A549 (cell line): ENCODE data around the gene SLC13A5. TPM values are rescaled to one million over a fixed set of nuclear protein-coding genes. Genes with fewer than 3 reads are reported as not detected.

Experiments
- ATAC-seq, 2 experiments: fragments of 200-7000 bp in 1 of 2; fragments of >200 bp in 1 of 2; cut with Nextera tagmentation in 1 of 2; cut with Tn5 transposase in 1 of 2; 3 replicates each; pipeline versions ENCODE4 v1.8.0 to v1.9.1; 2018 to 2020; ENCODE audit warnings: mild to moderate bottlenecking in 1 of 2, moderate library complexity in 1 of 2
- CTCF ChIA-PET: fragments of 300-600 bp; sonication (Branson Sonifier 250); formaldehyde crosslinking; extraction: SDS; loops from one replicate; lab custom pipeline; 2021; ENCODE audit warnings: antibody characterized with exemption, inconsistent platforms; lab: Yijun Ruan, JAX
- POLR2A ChIA-PET: fragments of 350-600 bp; formaldehyde crosslinking; extraction: SDS; loops from one replicate; lab custom pipeline; 2021; ENCODE audit warnings: antibody characterized with exemption, inconsistent platforms; lab: Yijun Ruan, JAX
- DNase-seq, 2 experiments: peaks; one replicate each; pipeline versions ENCODE4 v3.0.0 to v3.0.0-alpha.2; 2011 to 2016; ENCODE audit warnings: low read depth in 1 of 2, low spot score in 1 of 2
- FAIRE-seq: peaks from 2 replicates; lab custom pipeline; 2011; peaks lifted over from hg19 to GRCh38; lab: Jason Lieb, UNC
- H3K27ac ChIP-seq, 2 experiments: fragments of >200 bp; sonication (Bioruptor Twin); formaldehyde crosslinking; 3 replicates each; pipeline ENCODE4 v1.5.1; 2016 to 2017
- H3K4me1 ChIP-seq: fragments of >200 bp; sonication (Bioruptor Twin); formaldehyde crosslinking; 3 replicates; pipeline ENCODE4 v1.6.1; 2016
- H3K4me2 ChIP-seq: fragments of >200 bp; sonication (Bioruptor Twin); formaldehyde crosslinking; 3 replicates; pipeline ENCODE4 v1.6.1; 2016
- H3K4me3 ChIP-seq: fragments of >200 bp; sonication (Bioruptor Twin); formaldehyde crosslinking; 3 replicates; pipeline ENCODE4 v1.5.1; 2016
- H3K9me3 ChIP-seq: fragments of >200 bp; sonication (Bioruptor Twin); formaldehyde crosslinking; 3 replicates; pipeline ENCODE4 v1.6.1; 2016
- CHD2 ChIP-seq: fragments of 150-350 bp; IDR thresholded peaks from 2 replicates; pipeline ENCODE4 v1.6.1; 2014; ENCODE audit warnings: low read length; ENCODE audit not compliant: partially characterized antibody
- CHD4 ChIP-seq: fragments of 200-600 bp; sonication (generic); IDR thresholded peaks from 2 replicates; pipeline ENCODE4 v1.6.1; 2016; ENCODE audit warnings: antibody characterized with exemption, mild to moderate bottlenecking, borderline replicate concordance
- EHF ChIP-seq: fragments of 250-450 bp; sonication (Bioruptor Pico); IDR thresholded peaks from 2 replicates; pipeline ENCODE4 v1.5.0; 2020; ENCODE audit warnings: mild to moderate bottlenecking
- ELK1 ChIP-seq: fragments of 150-350 bp; IDR thresholded peaks from 2 replicates; pipeline ENCODE4 v1.6.1; 2014; ENCODE audit warnings: low read depth, mild to moderate bottlenecking, low read length
- ESRRA ChIP-seq: fragments of 150-350 bp; IDR thresholded peaks from 2 replicates; pipeline ENCODE4 v1.6.1; 2014; ENCODE audit warnings: mild to moderate bottlenecking, low read length, borderline replicate concordance
- FOSL2 ChIP-seq, 2 experiments: fragments of 450-650 bp in 1 of 2; fragments of >200 bp in 1 of 2; sonication (Bioruptor Twin) in 1 of 2; formaldehyde crosslinking; IDR thresholded peaks; 2 replicates each; pipeline versions ENCODE4 v1.5.0 to v1.6.1; 2016 to 2020; ENCODE audit warnings: mild to moderate bottlenecking in 1 of 2, moderate library complexity in 1 of 2
- FOXS1 ChIP-seq: fragments of 250-450 bp; sonication (Bioruptor Pico); IDR thresholded peaks from 2 replicates; pipeline ENCODE4 v1.5.0; 2020; ENCODE audit warnings: mild to moderate bottlenecking, moderate library complexity
- HES2 ChIP-seq: fragments of >200 bp; sonication (Bioruptor Twin); formaldehyde crosslinking; IDR thresholded peaks from 2 replicates; pipeline ENCODE4 v1.6.1; 2016
- HEYL ChIP-seq: fragments of 250-450 bp; sonication (Bioruptor Pico); IDR thresholded peaks from 2 replicates; pipeline ENCODE4 v1.8.0; 2021; ENCODE audit warnings: mild to moderate bottlenecking, moderate library complexity
- HMGXB4 ChIP-seq: fragments of 250-450 bp; sonication (Bioruptor Pico); IDR thresholded peaks from 2 replicates; pipeline ENCODE4 v1.5.0; 2021; ENCODE audit warnings: mild to moderate bottlenecking, moderate library complexity, borderline replicate concordance
- JUNB ChIP-seq: fragments of >200 bp; sonication (Bioruptor Twin); formaldehyde crosslinking; IDR thresholded peaks from 2 replicates; pipeline ENCODE4 v1.6.1; 2016
- KDM1A ChIP-seq: fragments of 200-600 bp; sonication (generic); IDR thresholded peaks from 2 replicates; pipeline ENCODE4 v1.6.1; 2016; ENCODE audit warnings: low read depth, mild to moderate bottlenecking
- KDM5A ChIP-seq: fragments of 200-600 bp; sonication (generic); IDR thresholded peaks from 2 replicates; pipeline ENCODE4 v1.6.1; 2016; ENCODE audit warnings: antibody characterized with exemption, mild to moderate bottlenecking
- MAFK ChIP-seq: fragments of 450-650 bp; IDR thresholded peaks from 2 replicates; pipeline ENCODE4 v1.6.1; 2014; ENCODE audit not compliant: partially characterized antibody
- MYC ChIP-seq: IDR thresholded peaks from 2 replicates; pipeline ENCODE4 v1.6.1; 2012; ENCODE audit warnings: mild to moderate bottlenecking, inconsistent platforms, low read length, improper control_type of control experiment, borderline replicate concordance
- NFE2L2 ChIP-seq: fragments of 150-350 bp; conservative IDR thresholded peaks from 2 replicates; pipeline ENCODE4 v1.6.1; 2014; ENCODE audit warnings: low read length
- NPAS2 ChIP-seq: fragments of 250-450 bp; sonication (Bioruptor Pico); IDR thresholded peaks from 2 replicates; pipeline ENCODE4 v1.8.0; 2022; ENCODE audit warnings: mild to moderate bottlenecking, moderate library complexity, borderline replicate concordance
- PBX3 ChIP-seq: IDR thresholded peaks from 2 replicates; pipeline ENCODE4 v1.6.1; 2012
- POLR2AphosphoS2 ChIP-seq: conservative IDR thresholded peaks from 2 replicates; pipeline ENCODE4 v1.6.1; 2012; ENCODE audit warnings: low read length, improper control_type of control experiment, inconsistent platforms
- RAD21 ChIP-seq, 2 experiments: fragments of >200 bp in 1 of 2; sonication (Bioruptor Twin) in 1 of 2; formaldehyde crosslinking in 1 of 2; IDR thresholded peaks in 1 of 2; conservative IDR thresholded peaks in 1 of 2; 2 replicates in 1 of 2; 3 replicates in 1 of 2; pipeline ENCODE4 v1.6.1; 2012 to 2018; ENCODE audit warnings: inconsistent platforms in 1 of 2
- RNF2 ChIP-seq: fragments of 200-600 bp; sonication (generic); IDR thresholded peaks from 2 replicates; pipeline ENCODE4 v1.6.1; 2016; ENCODE audit warnings: low read depth, mild to moderate bottlenecking, antibody characterized with exemption, moderate library complexity, borderline replicate concordance
- TP53 ChIP-seq: fragments of 250-450 bp; sonication (Bioruptor Pico); IDR thresholded peaks from 2 replicates; pipeline ENCODE4 v1.5.0; 2021; ENCODE audit warnings: mild to moderate bottlenecking, moderate library complexity
- USF2 ChIP-seq: fragments of 450-650 bp; IDR thresholded peaks from 2 replicates; pipeline ENCODE4 v1.6.1; 2014; ENCODE audit warnings: antibody characterized with exemption
- ZC3H11A ChIP-seq: fragments of 450-650 bp; IDR thresholded peaks from 2 replicates; pipeline ENCODE4 v1.6.1; 2014; ENCODE audit warnings: antibody characterized with exemption, mild to moderate bottlenecking
- ZNF302 ChIP-seq: fragments of 250-450 bp; sonication (Bioruptor Pico); IDR thresholded peaks from 2 replicates; pipeline ENCODE4 v1.9.0; 2021; ENCODE audit warnings: inconsistent platforms, mild to moderate bottlenecking, moderate library complexity
- WGBS: methylation state at CpG from one replicate; pipeline ENCODE4 v1.1.6; 2017; ENCODE audit errors: missing lambda C conversion rate; 5-methylcytosine and 5-hydroxymethylcytosine counted together
- polyA plus RNA-seq, 4 experiments: library from polyadenylated mRNA; depleted of rRNA in 3 of 4; stranded (reverse); fragments of >200 nt; fragmentation: RNase III in 1 of 4; extraction: RNeasy Plus Mini Kit Qiagen cat#74134 plus additional on column Dnase treatment in 1 of 4; gene quantifications; 2 replicates in 3 of 4; 3 replicates in 1 of 4; pipeline ENCODE4 v1.2.3, GENCODE V29; 2011 to 2017

The SLC13A5 gene
- polyA plus RNA-seq, 2 of the 4 experiments (the other 2 are of a cell fraction): 0.15 to 0.26 TPM

- H3K4me1 ChIP-seq: peaks cover 6% of the 10 kb centered on the region; the same call in 1 of the 3 replicates
- ATAC-seq (no peak), FAIRE-seq (no peak), DNase-seq (no peak)
- ChIA-PET CTCF (interaction anchor here (0.7 to 1.5 kb wide), 4 partner anchors 13 to 158 kb away, joined by 3 to 4 read pairs (median 3); no protein-coding TSS in a partner anchor), POLR2A (no interaction called here)
- H3K27ac ChIP-seq: no peak overlapping the region
- H3K4me2 ChIP-seq: no peak overlapping the region
- TF ChIP-seq RNF2 (no peak), HEYL (CRISPR knock-in tag) (no peak), MAFK (no peak), KDM1A (no peak)
- H3K4me3 ChIP-seq: no peak overlapping the region
- 57% methylated on average over 13 of the region's 13 CpGs for WGBS
- H3K9me3 ChIP-seq: no peaks in the 10 kb centered on the region
These were observed 43.4 kb upstream of the SLC13A5 start for GRCh38 chr17:6756425-6757031.

DNA sequence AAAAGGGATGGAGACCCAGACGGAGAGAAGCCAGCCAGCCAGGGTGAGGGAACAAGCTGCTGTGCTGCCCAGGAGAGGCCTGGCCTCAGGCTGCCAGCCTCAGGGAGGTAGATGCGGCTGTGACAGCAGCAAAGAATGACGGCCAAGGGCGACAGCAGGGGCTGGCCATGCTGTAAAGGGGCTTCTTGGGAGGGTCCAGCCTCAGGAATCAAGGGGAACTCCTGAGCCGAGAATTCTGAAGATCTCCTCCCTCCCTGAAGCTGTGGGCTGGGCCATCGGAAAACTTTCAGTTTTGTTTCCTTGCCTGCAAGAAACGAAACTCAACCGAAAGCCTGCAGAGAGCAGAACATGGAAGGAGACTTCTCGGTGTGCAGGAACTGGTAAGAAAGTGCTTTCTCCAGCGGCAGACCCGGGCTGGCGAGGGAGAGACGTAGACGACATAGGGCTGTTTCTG, 42.6 kb upstream of the SLC13A5 start, which contains the start of gene XAF1:
XAF1 (plus strand) TSS at position 316 of the 454 bp plus-strand sequence; CDS start at position 349, 33 bp downstream.
- FAIRE-seq (no peak), ATAC-seq (peak in 1 of 2 experiments; percentile 36; a peak in 2 of 6 replicates), DNase-seq (no peak)
- H3K9me3 ChIP-seq: no peaks in the 10 kb centered on the region
- CTCF ChIA-PET: interaction anchor here (0.7 to 1.5 kb wide), 3 partner anchors 12 to 159 kb away, joined by 3 to 4 read pairs (median 3); no protein-coding TSS in a partner anchor
- TF ChIP-seq NFE2L2 (no peak), CHD4 (no peak), PBX3 (no peak), ELK1 (no peak), MYC (no peak), FOXS1 (CRISPR knock-in tag) (no peak), KDM5A (no peak)
- POLR2A ChIA-PET: no interaction called here
- peak within 1 kb of the TSS; percentile 1; the same call in 1 of the 3 replicates for H3K4me2 ChIP-seq
- H3K27ac ChIP-seq: no peak within 1 kb of the TSS
- H3K4me3 ChIP-seq: no peak within 1 kb of the TSS
- peaks cover 6% of the 10 kb centered on the region; the same call in 1 of the 3 replicates for H3K4me1 ChIP-seq
- WGBS: 58% methylated on average over 14 of the region's 14 CpGs

- H3K9me3 ChIP-seq: no peaks in the 10 kb centered on the region
- H3K4me1 ChIP-seq: peaks cover 6% of the 10 kb centered on the region; the same call in 1 of the 3 replicates
- no peak overlapping the region for H3K4me2 ChIP-seq
- TF ChIP-seq HMGXB4 (CRISPR knock-in tag) (no peak), RAD21 (conservative IDR thresholded peaks at IDR 0.05 in 1 of 2, IDR thresholded peaks at IDR 0.05 in 1 of 2) (no peak), USF2 (no peak), ZC3H11A (no peak), ZNF302 (CRISPR knock-in tag) (no peak), CHD2 (no peak), HES2 (no peak), JUNB (no peak), TP53 (CRISPR knock-in tag) (no peak), NPAS2 (CRISPR knock-in tag) (no peak), MYC (no peak), FOSL2 (IDR thresholded peaks at IDR 0.05) (no peak), FOSL2 (CRISPR knock-in tag; IDR thresholded peaks at IDR 0.05) (no peak), EHF (no peak), KDM5A (no peak), POLR2AphosphoS2 (no peak), ESRRA (no peak)
- TF ChIP-seq, all 56 proteins: peak for 0
- FAIRE-seq (no peak), DNase-seq (no peak), ATAC-seq (no peak)
- 78% methylated on average over 5 of the region's 5 CpGs for WGBS
- H3K27ac ChIP-seq: no peak overlapping the region
- POLR2A ChIA-PET: no interaction called here
- CTCF ChIA-PET: interaction anchor here (0.6 to 1.5 kb wide), 2 partner anchors 30 to 159 kb away, joined by 3 to 4 read pairs; no protein-coding TSS in a partner anchor
- H3K4me3 ChIP-seq: no peak overlapping the region
These were observed 42.1 kb upstream of the SLC13A5 start for GRCh38 chr17:6755281-6755680.
